GM12891 (cell line): ENCODE measurements around the gene CATSPERE.
"Not testable (repeated sequence)": the region's sequence is repeated elsewhere in the genome, so short reads cannot be mapped to it uniquely, and the experiment has no call there.

ENCODE experiments used
- POLR2A ChIP-seq: IDR thresholded peaks from 2 replicates; pipeline ENCODE4 v1.6.1; 2011; ENCODE audit warnings: low read depth, low read length, control low read depth
- POLR2AphosphoS5 ChIP-seq: IDR thresholded peaks from 2 replicates; pipeline ENCODE4 v1.6.1; 2011; ENCODE audit warnings: low read depth, low read length, control low read depth

DNA sequence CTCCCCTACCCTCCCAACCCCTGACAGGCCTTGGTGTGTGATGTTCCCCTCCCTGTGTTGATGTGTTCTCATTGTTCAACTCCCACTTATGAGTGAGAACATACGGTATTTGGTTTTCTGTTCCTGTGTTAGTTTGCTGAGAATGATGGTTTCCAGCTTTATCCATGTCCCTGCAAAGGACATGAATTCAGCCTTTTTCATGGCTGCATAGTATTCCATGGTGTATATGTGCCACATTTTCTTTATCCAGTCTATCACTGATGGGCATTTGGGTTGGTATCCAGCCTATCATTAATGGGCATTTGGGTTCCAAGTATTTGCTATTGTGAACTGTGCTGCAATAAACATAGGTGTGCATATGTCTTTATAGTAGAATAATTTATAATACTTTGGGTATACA, 101.8 kb downstream of the CATSPERE start:
- TF ChIP-seq POLR2AphosphoS5, POLR2A: not testable (repeated sequence)
